Measurements from ENCODE around the gene TOX3. TPM values are rescaled to one million over a fixed set of nuclear protein-coding genes. Genes with fewer than 3 reads are reported as not detected.

TOX3 gene
- total and polyA plus RNA-seq, 10 of the 15 experiments (the other 5 are each of a cell fraction or from before 2014, with no cell fraction given), result not detected

GRCh38 chr16:52521570-52521969 is 25.4 kb downstream of the TOX3 start (continued):
- TF ChIP-seq ATF3 (IDR thresholded peaks at IDR 0.05; ENCODE audit: borderline replicate concordance, extremely low read depth, low read depth, low read length) (no peak), IKZF2 (IDR thresholded peaks at IDR 0.05) (no peak), ATF7 (IDR thresholded peaks at IDR 0.05; ENCODE audit: low read depth) (no peak), NFYA (IDR thresholded peaks at IDR 0.05; ENCODE audit: borderline replicate concordance, low read depth, low read length) (no peak), POLR2AphosphoS5 (IDR thresholded peaks at IDR 0.05; ENCODE audit: low read length) (no peak), ETV6 (conservative IDR thresholded peaks at IDR 0.05 in 1 of 2, IDR thresholded peaks at IDR 0.05 in 1 of 2; ENCODE audit: borderline replicate concordance in 1 of 2, low read depth in 1 of 2) (no peak)

DNA sequence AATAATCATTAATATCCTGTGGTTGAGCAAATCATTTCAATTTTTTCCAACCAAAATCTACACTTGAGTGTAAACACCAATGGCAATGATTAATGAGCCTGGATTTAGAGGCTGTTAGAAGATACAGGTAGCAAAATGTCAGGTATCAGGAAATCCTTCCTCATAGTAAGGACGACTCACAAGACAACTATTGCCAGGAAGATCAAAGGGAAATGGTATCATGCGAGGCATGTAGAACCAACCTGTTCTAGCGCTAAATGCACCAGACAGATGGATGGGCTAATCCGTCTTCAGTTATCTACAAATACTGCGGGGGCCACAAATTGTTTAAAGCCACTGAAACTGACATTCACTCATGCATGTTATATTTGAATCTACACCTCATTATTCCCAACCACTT is 28.1 kb downstream of the TOX3 start:
- no peaks in the 10 kb centered on the region for H3K4me1 ChIP-seq (ENCODE audit: control insufficient read depth, insufficient read depth, low read length)
- no peaks in the 10 kb centered on the region for H4K20me1 ChIP-seq (ENCODE audit: control insufficient read depth, insufficient read depth)
- CTCF ChIA-PET, result interaction anchor here (1.1 kb wide), 1 partner anchor 12 kb away, joined by 3 read pairs; no protein-coding TSS in a partner anchor
- TF ChIP-seq CREB1 (IDR thresholded peaks at IDR 0.05; ENCODE audit: low read depth), result no peak
- TF ChIP-seq FOS (IDR thresholded peaks at IDR 0.05; ENCODE audit: borderline replicate concordance, extremely low read depth, insufficient read length), result no peak
- TF ChIP-seq, protein P1, sequence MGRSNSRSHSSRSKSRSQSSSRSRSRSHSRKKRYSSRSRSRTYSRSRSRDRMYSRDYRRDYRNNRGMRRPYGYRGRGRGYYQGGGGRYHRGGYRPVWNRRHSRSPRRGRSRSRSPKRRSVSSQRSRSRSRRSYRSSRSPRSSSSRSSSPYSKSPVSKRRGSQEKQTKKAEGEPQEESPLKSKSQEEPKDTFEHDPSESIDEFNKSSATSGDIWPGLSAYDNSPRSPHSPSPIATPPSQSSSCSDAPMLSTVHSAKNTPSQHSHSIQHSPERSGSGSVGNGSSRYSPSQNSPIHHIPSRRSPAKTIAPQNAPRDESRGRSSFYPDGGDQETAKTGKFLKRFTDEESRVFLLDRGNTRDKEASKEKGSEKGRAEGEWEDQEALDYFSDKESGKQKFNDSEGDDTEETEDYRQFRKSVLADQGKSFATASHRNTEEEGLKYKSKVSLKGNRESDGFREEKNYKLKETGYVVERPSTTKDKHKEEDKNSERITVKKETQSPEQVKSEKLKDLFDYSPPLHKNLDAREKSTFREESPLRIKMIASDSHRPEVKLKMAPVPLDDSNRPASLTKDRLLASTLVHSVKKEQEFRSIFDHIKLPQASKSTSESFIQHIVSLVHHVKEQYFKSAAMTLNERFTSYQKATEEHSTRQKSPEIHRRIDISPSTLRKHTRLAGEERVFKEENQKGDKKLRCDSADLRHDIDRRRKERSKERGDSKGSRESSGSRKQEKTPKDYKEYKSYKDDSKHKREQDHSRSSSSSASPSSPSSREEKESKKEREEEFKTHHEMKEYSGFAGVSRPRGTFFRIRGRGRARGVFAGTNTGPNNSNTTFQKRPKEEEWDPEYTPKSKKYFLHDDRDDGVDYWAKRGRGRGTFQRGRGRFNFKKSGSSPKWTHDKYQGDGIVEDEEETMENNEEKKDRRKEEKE (IDR thresholded peaks at IDR 0.05), result no peak
- FAIRE-seq, result no peak
- RAD21 ChIA-PET (ENCODE audit: unreplicated experiment), result no interaction called here
- no peak overlapping the region for H3K27ac ChIP-seq (ENCODE audit: control insufficient read depth, insufficient read depth)
- DNase-seq (ENCODE audit: low read depth, low spot score), result no peak
- H2AFZ ChIP-seq (ENCODE audit: control insufficient read depth, low read depth, low read length), result no peak overlapping the region
- no peaks in the 10 kb centered on the region for H3K79me2 ChIP-seq (ENCODE audit: control insufficient read depth, insufficient read depth, low read length)
- H3K4me2 ChIP-seq (ENCODE audit: control insufficient read depth, insufficient read depth), result no peak overlapping the region
- BruUV-seq (replicated peaks), result no TSS peak
- no peaks in the 10 kb centered on the region for H3K9me3 ChIP-seq (replicated peaks; ENCODE audit: control insufficient read depth, insufficient read depth, low read length)
- H3K27me3 ChIP-seq (replicated peaks in 1 of 2; ENCODE audit: control insufficient read depth in 2 of 2, insufficient read depth in 2 of 2, low read length in 1 of 2), result no peaks in the 10 kb centered on the region
- POLR2A ChIA-PET, result no interaction called here
- SMC1A ChIA-PET (ENCODE audit: uncharacterized antibody, unreplicated experiment), result no interaction called here
- in situ Hi-C loops (cut with MboI) (no loop called here), intact Hi-C loops (cut with micrococcal nuclease; ENCODE audit: unreplicated experiment) (no loop called here)
- no peak for ATAC-seq
- WGBS (ENCODE audit: insufficient coverage, insufficient replicate concordance, low lambda C conversion rate, missing lambda C conversion rate), result 27% methylated on average over 5 of the region's 5 CpGs
- H3K9ac ChIP-seq (ENCODE audit: control insufficient read depth, insufficient read depth, low read length), result no peak overlapping the region
- H3K36me3 ChIP-seq (ENCODE audit: control insufficient read depth in 2 of 2, insufficient read depth in 2 of 2, low read length in 1 of 2), result no peaks in the 10 kb centered on the region
- H3K4me3 ChIP-seq, result no peak overlapping the region
